LNCAP (cell line): ENCODE results near the gene LYPLAL1.

ENCODE experiments used
- TF ChIP-seq, protein P1 (sequence below): fragments of 450-650 bp; IDR thresholded peaks from 2 replicates; pipeline ENCODE4 v1.5.1; 2017; ENCODE audit warnings: mild to moderate bottlenecking

Gene LYPLAL1

DNA sequence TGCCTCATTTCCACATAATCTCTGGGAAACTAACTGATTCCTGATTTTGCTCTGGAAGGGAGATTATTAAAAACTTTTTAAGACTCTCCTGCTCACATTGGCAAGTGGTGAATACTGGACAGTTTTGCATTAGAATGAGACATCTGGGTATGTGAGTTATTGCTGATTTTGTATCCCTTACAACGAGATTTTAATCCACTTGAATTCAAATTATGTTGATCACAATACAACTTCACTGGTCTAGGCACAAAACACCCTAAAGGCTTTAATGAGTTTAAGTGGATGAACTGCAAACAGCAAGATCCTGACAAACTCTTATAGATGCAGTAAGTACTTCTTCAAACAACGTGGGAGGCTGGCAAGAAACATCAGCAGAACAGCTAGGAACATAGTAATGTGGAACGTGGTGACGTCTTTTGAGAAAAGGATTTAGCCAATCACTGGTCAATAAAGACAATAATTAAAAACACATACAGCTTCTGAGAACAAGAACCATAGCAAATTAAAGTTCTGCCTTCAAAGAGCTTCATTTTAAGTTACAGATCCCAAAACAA is 10.2 kb upstream of the LYPLAL1 start:
- TF ChIP-seq, protein P1, sequence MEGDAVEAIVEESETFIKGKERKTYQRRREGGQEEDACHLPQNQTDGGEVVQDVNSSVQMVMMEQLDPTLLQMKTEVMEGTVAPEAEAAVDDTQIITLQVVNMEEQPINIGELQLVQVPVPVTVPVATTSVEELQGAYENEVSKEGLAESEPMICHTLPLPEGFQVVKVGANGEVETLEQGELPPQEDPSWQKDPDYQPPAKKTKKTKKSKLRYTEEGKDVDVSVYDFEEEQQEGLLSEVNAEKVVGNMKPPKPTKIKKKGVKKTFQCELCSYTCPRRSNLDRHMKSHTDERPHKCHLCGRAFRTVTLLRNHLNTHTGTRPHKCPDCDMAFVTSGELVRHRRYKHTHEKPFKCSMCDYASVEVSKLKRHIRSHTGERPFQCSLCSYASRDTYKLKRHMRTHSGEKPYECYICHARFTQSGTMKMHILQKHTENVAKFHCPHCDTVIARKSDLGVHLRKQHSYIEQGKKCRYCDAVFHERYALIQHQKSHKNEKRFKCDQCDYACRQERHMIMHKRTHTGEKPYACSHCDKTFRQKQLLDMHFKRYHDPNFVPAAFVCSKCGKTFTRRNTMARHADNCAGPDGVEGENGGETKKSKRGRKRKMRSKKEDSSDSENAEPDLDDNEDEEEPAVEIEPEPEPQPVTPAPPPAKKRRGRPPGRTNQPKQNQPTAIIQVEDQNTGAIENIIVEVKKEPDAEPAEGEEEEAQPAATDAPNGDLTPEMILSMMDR: no peak

DNA sequence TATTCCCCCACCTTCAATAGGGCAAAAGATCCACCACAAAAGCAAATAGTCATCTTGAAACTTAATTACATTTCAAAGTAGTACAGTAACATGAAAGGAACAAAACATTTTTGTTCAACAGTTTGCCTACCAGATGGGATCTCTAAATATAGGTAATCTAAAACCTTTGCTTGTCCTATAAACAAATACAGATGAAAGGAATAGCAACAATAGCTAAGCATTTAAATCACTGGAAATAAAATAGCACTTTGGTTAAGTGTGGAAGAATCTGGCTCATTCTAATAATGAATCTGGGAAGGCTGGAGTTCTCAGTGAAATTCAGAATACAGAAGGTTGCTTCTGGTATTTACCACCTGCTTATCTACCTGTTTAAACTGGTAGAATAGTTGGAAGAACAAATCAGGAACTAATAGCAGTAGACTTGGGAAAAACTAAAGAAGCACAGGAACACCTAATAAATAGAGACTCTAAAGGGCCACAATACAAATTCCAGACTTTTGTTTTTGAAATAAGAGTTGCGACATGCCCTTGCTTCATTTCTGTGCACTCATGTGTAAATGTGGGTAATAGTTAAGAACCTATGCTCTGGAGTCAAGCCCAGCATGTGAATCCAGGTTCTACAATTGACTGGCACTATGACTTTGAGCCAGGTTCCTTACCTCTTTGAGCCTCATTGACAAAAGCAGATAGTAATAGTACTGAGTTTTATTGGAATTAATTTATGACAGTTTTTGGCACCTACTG is 2.3 kb upstream of the LYPLAL1 start:
- TF ChIP-seq, protein P1: no peak

DNA sequence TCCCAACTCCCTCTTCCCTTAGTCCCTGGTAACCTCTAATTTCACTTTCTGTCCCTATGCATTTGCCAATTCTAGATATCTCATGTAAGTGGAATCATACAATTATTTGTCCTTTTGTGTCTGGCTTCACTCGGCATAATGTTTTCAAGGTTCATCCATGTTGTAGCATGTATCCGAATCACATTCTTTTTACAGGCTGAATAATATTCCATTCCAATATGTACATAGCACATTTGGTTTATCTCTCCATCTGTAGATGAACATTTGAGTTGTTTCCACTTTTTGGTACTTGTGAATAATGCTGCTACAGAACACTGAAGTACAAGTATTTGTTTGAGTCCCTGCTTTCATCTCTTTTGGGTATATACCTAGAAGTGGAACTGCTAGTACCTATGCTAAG is 857 bp upstream of the LYPLAL1 start:
- TF ChIP-seq, protein P1: no peak

DNA sequence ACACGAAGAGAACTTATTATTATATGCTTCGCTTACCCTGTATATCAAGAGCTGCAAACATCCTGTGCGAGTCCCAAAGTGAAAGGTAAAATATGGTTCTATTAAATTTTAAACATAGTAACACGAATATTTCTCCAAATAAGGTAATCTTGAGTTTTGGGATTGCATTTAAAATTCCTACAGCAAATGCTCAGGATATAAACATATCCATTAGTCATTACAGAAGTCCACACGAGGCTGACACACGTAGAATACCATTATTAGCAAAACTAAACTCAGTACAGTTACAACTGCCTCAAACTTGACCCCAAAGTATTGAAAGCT is 282 bp upstream of the LYPLAL1 start:
- TF ChIP-seq, protein P1: no peak

DNA sequence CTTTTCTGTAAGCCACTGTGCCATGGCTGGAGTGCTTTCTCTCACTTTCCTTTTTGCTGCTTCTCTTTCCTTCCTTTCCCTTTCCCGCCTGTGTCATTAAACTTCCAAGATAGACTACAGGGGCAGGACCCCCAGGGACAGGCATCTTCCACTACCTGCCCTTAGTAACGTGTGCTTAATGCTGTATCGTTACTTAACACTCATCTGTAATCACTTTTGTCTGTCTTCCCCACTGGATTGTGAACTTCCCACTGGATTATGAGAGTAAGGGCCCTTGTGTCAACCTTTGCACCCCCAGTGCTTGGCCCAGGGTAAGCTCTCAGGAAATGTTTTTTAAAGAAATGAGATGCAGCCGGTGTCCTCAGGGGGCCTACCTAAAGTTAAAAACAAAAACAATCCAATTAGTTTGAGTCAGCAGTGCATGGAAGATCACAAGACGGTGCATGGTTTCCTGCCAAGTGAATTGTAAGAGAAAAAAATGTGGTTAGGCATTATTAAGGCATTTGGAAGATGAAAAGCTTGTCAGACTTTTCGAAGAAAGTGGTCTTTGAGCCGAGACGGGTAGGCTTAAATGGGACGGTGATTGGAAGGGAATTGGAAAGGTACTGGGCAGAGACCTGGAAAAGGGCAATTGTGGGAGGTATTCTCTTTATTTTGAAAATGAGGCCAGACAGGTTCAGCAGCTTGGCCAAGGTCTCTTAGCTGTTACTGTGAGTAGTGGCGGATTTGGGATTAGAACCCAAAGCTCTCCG is 958 bp downstream of the LYPLAL1 start:
- TF ChIP-seq, protein P1: no peak

GRCh38 chr1:219175212-219175564 is 1.5 kb downstream of the LYPLAL1 start:
- TF ChIP-seq, protein P1: no peak

DNA sequence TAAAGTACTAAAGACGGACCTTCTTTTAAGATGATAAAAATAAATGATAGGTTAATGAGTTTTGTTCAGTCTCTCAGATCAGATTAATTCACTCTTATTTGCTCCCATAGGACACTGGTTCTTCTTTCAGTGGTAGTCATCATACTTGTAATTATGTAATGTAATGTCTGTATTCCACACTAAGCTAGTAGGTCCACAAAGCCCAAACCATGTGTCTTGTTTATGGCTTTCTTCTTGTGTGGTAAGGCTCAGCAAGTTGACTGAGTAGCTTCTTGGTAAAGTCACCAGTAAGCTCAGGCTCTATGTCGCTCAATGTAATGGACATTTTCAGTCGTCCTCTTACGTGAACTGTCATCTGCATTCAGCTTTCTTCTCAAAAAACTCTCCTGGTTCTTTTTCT is 2.5 kb downstream of the LYPLAL1 start:
- TF ChIP-seq, protein P1: no peak
